ENCODE measurements around the gene VSIG10.

The VSIG10 gene

DNA sequence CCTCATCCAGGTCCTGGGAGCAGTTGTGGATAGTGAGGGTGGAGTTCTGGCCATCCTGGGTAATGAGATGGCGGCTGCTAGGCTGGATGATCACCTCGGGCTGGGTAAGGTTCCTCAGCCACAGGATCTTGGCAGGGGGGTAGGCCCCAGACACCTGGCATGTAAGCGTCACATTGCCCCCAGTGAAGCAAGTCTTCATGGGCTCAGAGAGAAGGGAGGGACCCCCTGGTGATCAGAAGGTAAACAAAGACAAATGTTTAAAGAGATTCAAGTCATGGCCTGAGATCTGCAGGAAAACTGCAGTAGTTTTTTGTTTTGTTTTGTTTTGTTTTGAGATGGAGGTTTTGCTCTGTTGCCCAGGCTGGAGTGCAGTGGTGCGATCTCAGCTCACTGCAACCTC, 30.0 kb downstream of the VSIG10 start:
- Histone ChIP-seq H4K8ac (ENCODE audit: low read depth, low read length) (no peak overlapping the region), H3K4me3 (ENCODE audit: low read length) (no peak overlapping the region), H3K18ac (ENCODE audit: low read length) (no peak overlapping the region), H3K9ac (ENCODE audit: low read length) (no peak overlapping the region), H3K56ac (ENCODE audit: low read length) (no peak overlapping the region), H3K4me2 (ENCODE audit: low read length) (no peak overlapping the region), H2BK5ac (ENCODE audit: low read length) (no peak overlapping the region), H3K27me3 (ENCODE audit: insufficient read depth, low read length, poor library complexity) (no peaks in the 10 kb centered on the region), H3K36me3 (ENCODE audit: control insufficient read depth, insufficient read depth, low read length) (peaks cover 6% of the 10 kb centered on the region), H3K23ac (ENCODE audit: low read length) (no peak overlapping the region), H3K79me1 (ENCODE audit: low read length) (no peaks in the 10 kb centered on the region), H4K5ac (ENCODE audit: low read length) (no peak overlapping the region), H2AK5ac (ENCODE audit: low read length) (no peak overlapping the region), H3K4ac (ENCODE audit: low read depth, low read length) (no peak overlapping the region), H3K4me1 (ENCODE audit: control insufficient read depth, low read depth, low read length) (no peaks in the 10 kb centered on the region), H2BK15ac (replicated peaks; ENCODE audit: low read depth) (no peak overlapping the region), H3K27ac (ENCODE audit: low read depth, low read length) (no peak overlapping the region), H3K79me2 (ENCODE audit: control insufficient read depth, insufficient read depth, low read length) (no peaks in the 10 kb centered on the region), H2BK120ac (ENCODE audit: low read depth, low read length) (no peak overlapping the region)
- WGBS (ENCODE audit: extremely low coverage, insufficient coverage, low lambda C conversion rate), result no CpG with 5 or more reads among the region's 4 CpGs
- DNase-seq, result peak; percentile 35

DNA sequence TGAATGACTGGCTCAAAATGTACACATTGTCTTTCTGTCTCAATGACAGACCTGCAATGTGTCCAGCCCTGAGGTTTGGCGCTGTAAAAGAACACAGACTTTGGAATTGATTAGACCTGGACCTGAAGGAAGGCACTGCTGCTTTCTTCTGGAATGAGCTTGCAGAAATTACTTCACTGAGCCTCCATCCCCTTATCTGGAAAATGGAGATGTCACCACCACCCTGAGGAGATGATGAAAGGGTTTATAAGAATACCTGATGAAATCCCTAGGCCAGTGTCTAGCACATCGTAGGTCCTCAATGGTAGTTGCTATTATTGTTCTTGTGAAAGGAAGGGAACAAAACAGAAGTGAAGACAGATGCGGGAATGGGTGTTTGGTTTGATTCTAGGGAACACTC, 33.2 kb downstream of the VSIG10 start:
- no peak overlapping the region for H3K4me2 ChIP-seq (ENCODE audit: low read length)
- H3K18ac ChIP-seq (ENCODE audit: low read length), result no peak overlapping the region
- no peak for DNase-seq
- H3K27ac ChIP-seq (ENCODE audit: low read depth, low read length), result no peak overlapping the region
- no peak overlapping the region for H3K4ac ChIP-seq (ENCODE audit: low read depth, low read length)
- no peak overlapping the region for H2BK5ac ChIP-seq (ENCODE audit: low read length)
- H2AK5ac ChIP-seq (ENCODE audit: low read length), result no peak overlapping the region
- H3K9ac ChIP-seq (ENCODE audit: low read length), result no peak overlapping the region
- no peaks in the 10 kb centered on the region for H3K27me3 ChIP-seq (ENCODE audit: insufficient read depth, low read length, poor library complexity)
- H3K56ac ChIP-seq (ENCODE audit: low read length), result no peak overlapping the region
- no peaks in the 10 kb centered on the region for H3K4me1 ChIP-seq (ENCODE audit: control insufficient read depth, low read depth, low read length)
- no peak overlapping the region for H4K8ac ChIP-seq (ENCODE audit: low read depth, low read length)
- no peak overlapping the region for H4K5ac ChIP-seq (ENCODE audit: low read length)
- no peak overlapping the region for H2BK15ac ChIP-seq (replicated peaks; ENCODE audit: low read depth)
- H3K79me2 ChIP-seq (ENCODE audit: control insufficient read depth, insufficient read depth, low read length), result no peaks in the 10 kb centered on the region
- no peak overlapping the region for H3K4me3 ChIP-seq (ENCODE audit: low read length)
- no peaks in the 10 kb centered on the region for H3K79me1 ChIP-seq (ENCODE audit: low read length)
- no peak overlapping the region for H3K23ac ChIP-seq (ENCODE audit: low read length)
- WGBS (ENCODE audit: extremely low coverage, insufficient coverage, low lambda C conversion rate), result no CpG with 5 or more reads among the region's 3 CpGs
- peaks cover 4% of the 10 kb centered on the region for H3K36me3 ChIP-seq (ENCODE audit: control insufficient read depth, insufficient read depth, low read length)
- no peak overlapping the region for H2BK120ac ChIP-seq (ENCODE audit: low read depth, low read length)

DNA sequence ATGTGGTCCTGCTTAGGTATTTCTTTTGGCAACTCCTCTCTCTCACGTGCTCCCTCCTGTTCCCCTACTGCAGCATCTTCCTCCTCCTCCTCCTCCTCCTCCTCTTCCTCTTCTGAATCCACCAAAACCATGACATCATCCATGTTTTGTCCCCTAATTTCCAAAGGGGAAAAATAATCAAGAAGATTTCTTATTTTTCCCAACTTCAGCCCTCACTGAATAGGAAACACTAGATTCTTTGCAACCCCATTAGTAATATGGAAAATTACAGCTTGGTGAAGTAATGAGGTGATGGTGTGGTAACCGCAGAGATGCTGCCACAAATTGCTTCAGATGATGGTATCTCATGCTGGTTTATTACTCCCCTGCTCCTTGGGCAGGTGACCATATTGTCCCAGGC, 35.4 kb downstream of the VSIG10 start:
- Histone ChIP-seq H3K23ac (ENCODE audit: low read length) (no peak overlapping the region), H2AK5ac (ENCODE audit: low read length) (no peak overlapping the region), H4K8ac (ENCODE audit: low read depth, low read length) (no peak overlapping the region), H2BK15ac (replicated peaks; ENCODE audit: low read depth) (no peak overlapping the region), H3K79me2 (ENCODE audit: control insufficient read depth, insufficient read depth, low read length) (no peaks in the 10 kb centered on the region), H3K27me3 (ENCODE audit: insufficient read depth, low read length, poor library complexity) (no peaks in the 10 kb centered on the region), H4K5ac (ENCODE audit: low read length) (no peak overlapping the region), H3K4me2 (ENCODE audit: low read length) (no peak overlapping the region), H3K4me3 (ENCODE audit: low read length) (no peak overlapping the region), H3K36me3 (ENCODE audit: control insufficient read depth, insufficient read depth, low read length) (peaks cover 3% of the 10 kb centered on the region), H3K27ac (ENCODE audit: low read depth, low read length) (no peak overlapping the region), H3K18ac (ENCODE audit: low read length) (no peak overlapping the region), H3K56ac (ENCODE audit: low read length) (no peak overlapping the region), H3K4ac (ENCODE audit: low read depth, low read length) (no peak overlapping the region), H2BK5ac (ENCODE audit: low read length) (no peak overlapping the region), H3K79me1 (ENCODE audit: low read length) (no peaks in the 10 kb centered on the region), H2BK120ac (ENCODE audit: low read depth, low read length) (no peak overlapping the region), H3K4me1 (ENCODE audit: control insufficient read depth, low read depth, low read length) (no peaks in the 10 kb centered on the region), H3K9ac (ENCODE audit: low read length) (no peak overlapping the region)
- no CpG with 5 or more reads among the region's 2 CpGs for WGBS (ENCODE audit: extremely low coverage, insufficient coverage, low lambda C conversion rate)
- DNase-seq, result no peak

DNA sequence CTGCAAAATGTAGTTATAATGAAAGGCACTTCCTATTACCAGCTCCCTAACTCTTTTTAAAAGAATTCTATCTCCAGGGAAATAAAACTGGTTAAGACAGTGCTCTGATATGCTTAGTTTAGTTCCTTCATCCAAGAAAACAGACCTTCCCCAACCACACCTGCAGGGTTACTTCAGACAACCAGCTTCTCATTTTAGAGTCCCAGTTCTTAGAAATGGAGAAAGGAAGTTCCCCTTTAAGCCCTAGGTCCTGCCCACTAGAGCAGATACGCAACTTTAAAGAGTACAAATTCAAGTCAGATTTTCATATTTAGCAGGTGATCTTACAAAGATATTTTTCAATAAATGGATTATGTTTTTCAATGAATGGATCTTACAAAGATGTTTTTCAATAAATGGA, 38.4 kb downstream of the VSIG10 start:
- no peak overlapping the region for H4K5ac ChIP-seq (ENCODE audit: low read length)
- no peak overlapping the region for H3K4ac ChIP-seq (ENCODE audit: low read depth, low read length)
- no peaks in the 10 kb centered on the region for H3K27me3 ChIP-seq (ENCODE audit: insufficient read depth, low read length, poor library complexity)
- peaks cover 2% of the 10 kb centered on the region for H3K36me3 ChIP-seq (ENCODE audit: control insufficient read depth, insufficient read depth, low read length)
- no peaks in the 10 kb centered on the region for H3K79me1 ChIP-seq (ENCODE audit: low read length)
- no peak overlapping the region for H3K4me2 ChIP-seq (ENCODE audit: low read length)
- no peak for DNase-seq
- no peak overlapping the region for H2BK120ac ChIP-seq (ENCODE audit: low read depth, low read length)
- H3K18ac ChIP-seq (ENCODE audit: low read length), result no peak overlapping the region
- no peaks in the 10 kb centered on the region for H3K79me2 ChIP-seq (ENCODE audit: control insufficient read depth, insufficient read depth, low read length)
- no peak overlapping the region for H3K9ac ChIP-seq (ENCODE audit: low read length)
- no peak overlapping the region for H3K4me3 ChIP-seq (ENCODE audit: low read length)
- H2BK15ac ChIP-seq (replicated peaks; ENCODE audit: low read depth), result no peak overlapping the region
- no peak overlapping the region for H3K56ac ChIP-seq (ENCODE audit: low read length)
- no peak overlapping the region for H4K8ac ChIP-seq (ENCODE audit: low read depth, low read length)
- H2BK5ac ChIP-seq (ENCODE audit: low read length), result no peak overlapping the region
- no peak overlapping the region for H3K27ac ChIP-seq (ENCODE audit: low read depth, low read length)
- WGBS (ENCODE audit: extremely low coverage, insufficient coverage, low lambda C conversion rate), result no CpG with 5 or more reads among the region's 1 CpG
- no peak overlapping the region for H2AK5ac ChIP-seq (ENCODE audit: low read length)
- H3K4me1 ChIP-seq (ENCODE audit: control insufficient read depth, low read depth, low read length), result no peaks in the 10 kb centered on the region
- no peak overlapping the region for H3K23ac ChIP-seq (ENCODE audit: low read length)

GRCh38 chr12:118064608-118065007, 39.2 kb downstream of the VSIG10 start:
- Histone ChIP-seq H3K4me1 (ENCODE audit: control insufficient read depth, low read depth, low read length) (no peaks in the 10 kb centered on the region), H2BK120ac (ENCODE audit: low read depth, low read length) (no peak overlapping the region), H3K18ac (ENCODE audit: low read length) (no peak overlapping the region), H4K5ac (ENCODE audit: low read length) (no peak overlapping the region), H3K27me3 (ENCODE audit: insufficient read depth, low read length, poor library complexity) (no peaks in the 10 kb centered on the region), H3K56ac (ENCODE audit: low read length) (no peak overlapping the region), H3K4ac (ENCODE audit: low read depth, low read length) (no peak overlapping the region), H3K9ac (ENCODE audit: low read length) (no peak overlapping the region), H2AK5ac (ENCODE audit: low read length) (no peak overlapping the region), H3K36me3 (ENCODE audit: control insufficient read depth, insufficient read depth, low read length) (no peaks in the 10 kb centered on the region), H4K8ac (ENCODE audit: low read depth, low read length) (no peak overlapping the region), H3K27ac (ENCODE audit: low read depth, low read length) (no peak overlapping the region), H3K79me2 (ENCODE audit: control insufficient read depth, insufficient read depth, low read length) (no peaks in the 10 kb centered on the region), H3K23ac (ENCODE audit: low read length) (no peak overlapping the region), H2BK5ac (ENCODE audit: low read length) (no peak overlapping the region), H3K4me2 (ENCODE audit: low read length) (no peak overlapping the region), H3K4me3 (ENCODE audit: low read length) (no peak overlapping the region), H3K79me1 (ENCODE audit: low read length) (no peaks in the 10 kb centered on the region), H2BK15ac (replicated peaks; ENCODE audit: low read depth) (no peak overlapping the region)
- WGBS (ENCODE audit: extremely low coverage, insufficient coverage, low lambda C conversion rate), result no CpG with 5 or more reads among the region's 2 CpGs
- peak; percentile 68 for DNase-seq

- Histone ChIP-seq H3K4ac (ENCODE audit: low read depth, low read length) (no peak overlapping the region), H3K9ac (ENCODE audit: low read length) (peak overlapping the region; percentile 16), H3K18ac (ENCODE audit: low read length) (no peak overlapping the region), H3K36me3 (ENCODE audit: control insufficient read depth, insufficient read depth, low read length) (no peaks in the 10 kb centered on the region), H3K79me2 (ENCODE audit: control insufficient read depth, insufficient read depth, low read length) (peaks cover 2% of the 10 kb centered on the region), H4K5ac (ENCODE audit: low read length) (peak overlapping the region; percentile 86), H2AK5ac (ENCODE audit: low read length) (no peak overlapping the region), H3K79me1 (ENCODE audit: low read length) (no peaks in the 10 kb centered on the region), H3K4me3 (ENCODE audit: low read length) (no peak overlapping the region), H3K23ac (ENCODE audit: low read length) (no peak overlapping the region), H3K27me3 (ENCODE audit: insufficient read depth, low read length, poor library complexity) (no peaks in the 10 kb centered on the region), H2BK15ac (replicated peaks; ENCODE audit: low read depth) (no peak overlapping the region), H3K56ac (ENCODE audit: low read length) (peak overlapping the region; percentile 35), H3K4me2 (ENCODE audit: low read length) (no peak overlapping the region), H2BK5ac (ENCODE audit: low read length) (no peak overlapping the region), H4K8ac (ENCODE audit: low read depth, low read length) (no peak overlapping the region), H3K27ac (ENCODE audit: low read depth, low read length) (peak overlapping the region; percentile 58), H2BK120ac (ENCODE audit: low read depth, low read length) (no peak overlapping the region), H3K4me1 (ENCODE audit: control insufficient read depth, low read depth, low read length) (peaks cover 2% of the 10 kb centered on the region)
- no CpG with 5 or more reads among the region's 4 CpGs for WGBS (ENCODE audit: extremely low coverage, insufficient coverage, low lambda C conversion rate)
- DNase-seq, result no peak
Observed at GRCh38 chr12:118063576-118064391, 40.0 kb downstream of the VSIG10 start.

All from mesendoderm (in vitro differentiated cells).